ENCODE measurements around the gene OGFOD3. TPM values are rescaled to one million over a fixed set of nuclear protein-coding genes. Genes with fewer than 3 reads are reported as not detected.

The OGFOD3 gene

GRCh38 chr17:82344175-82344907, 74.0 kb downstream of the OGFOD3 start:
- no peak overlapping the region for H3K27ac ChIP-seq (ENCODE audit: low read depth, low read length)
- no peaks in the 10 kb centered on the region for H3K27me3 ChIP-seq (ENCODE audit: insufficient read depth, low read length, poor library complexity)
- no peak overlapping the region for H3K4ac ChIP-seq (ENCODE audit: low read depth, low read length)
- no peak overlapping the region for H2BK120ac ChIP-seq (ENCODE audit: low read depth, low read length)
- H2BK5ac ChIP-seq (ENCODE audit: low read length): no peak overlapping the region
- no peaks in the 10 kb centered on the region for H3K36me3 ChIP-seq (ENCODE audit: control insufficient read depth, insufficient read depth, low read length)
- H3K56ac ChIP-seq (ENCODE audit: low read length): no peak overlapping the region
- no CpG with 5 or more reads among the region's 24 CpGs for WGBS (ENCODE audit: extremely low coverage, insufficient coverage, low lambda C conversion rate)
- H4K5ac ChIP-seq (ENCODE audit: low read length): no peak overlapping the region
- H3K79me2 ChIP-seq (ENCODE audit: control insufficient read depth, insufficient read depth, low read length): no peaks in the 10 kb centered on the region
- no peak overlapping the region for H3K18ac ChIP-seq (ENCODE audit: low read length)
- H3K4me3 ChIP-seq (ENCODE audit: low read length): no peak overlapping the region
- no peaks in the 10 kb centered on the region for H3K79me1 ChIP-seq (ENCODE audit: low read length)
- H4K8ac ChIP-seq (ENCODE audit: low read depth, low read length): no peak overlapping the region
- no peaks in the 10 kb centered on the region for H3K4me1 ChIP-seq (ENCODE audit: control insufficient read depth, low read depth, low read length)
- H3K23ac ChIP-seq (ENCODE audit: low read length): no peak overlapping the region
- no peak overlapping the region for H2BK15ac ChIP-seq (replicated peaks; ENCODE audit: low read depth)
- no peak overlapping the region for H3K4me2 ChIP-seq (ENCODE audit: low read length)
- no peak overlapping the region for H2AK5ac ChIP-seq (ENCODE audit: low read length)
- H3K9ac ChIP-seq (ENCODE audit: low read length): no peak overlapping the region
- no peak for DNase-seq

- no peak overlapping the region for H3K56ac ChIP-seq (ENCODE audit: low read length)
- no peak overlapping the region for H2AK5ac ChIP-seq (ENCODE audit: low read length)
- no peak overlapping the region for H2BK15ac ChIP-seq (replicated peaks; ENCODE audit: low read depth)
- no peak overlapping the region for H3K4me2 ChIP-seq (ENCODE audit: low read length)
- no peaks in the 10 kb centered on the region for H3K36me3 ChIP-seq (ENCODE audit: control insufficient read depth, insufficient read depth, low read length)
- H3K4me3 ChIP-seq (ENCODE audit: low read length): no peak overlapping the region
- H3K18ac ChIP-seq (ENCODE audit: low read length): no peak overlapping the region
- H2BK5ac ChIP-seq (ENCODE audit: low read length): no peak overlapping the region
- no peak overlapping the region for H3K9ac ChIP-seq (ENCODE audit: low read length)
- no peaks in the 10 kb centered on the region for H3K79me2 ChIP-seq (ENCODE audit: control insufficient read depth, insufficient read depth, low read length)
- no peaks in the 10 kb centered on the region for H3K27me3 ChIP-seq (ENCODE audit: insufficient read depth, low read length, poor library complexity)
- H3K23ac ChIP-seq (ENCODE audit: low read length): no peak overlapping the region
- H3K79me1 ChIP-seq (ENCODE audit: low read length): no peaks in the 10 kb centered on the region
- no peak overlapping the region for H3K27ac ChIP-seq (ENCODE audit: low read depth, low read length)
- H2BK120ac ChIP-seq (ENCODE audit: low read depth, low read length): no peak overlapping the region
- no CpG with 5 or more reads among the region's 5 CpGs for whole genome bisulfite sequencing (ENCODE audit: extremely low coverage, insufficient coverage, low lambda C conversion rate)
- no peaks in the 10 kb centered on the region for H3K4me1 ChIP-seq (ENCODE audit: control insufficient read depth, low read depth, low read length)
- peak; percentile 44 for DNase-seq
- H4K5ac ChIP-seq (ENCODE audit: low read length): no peak overlapping the region
- H4K8ac ChIP-seq (ENCODE audit: low read depth, low read length): no peak overlapping the region
- no peak overlapping the region for H3K4ac ChIP-seq (ENCODE audit: low read depth, low read length)
Observed at GRCh38 chr17:82343560-82343959, 74.8 kb downstream of the OGFOD3 start.

GRCh38 chr17:82342361-82343079, 75.9 kb downstream of the OGFOD3 start:
- no peak overlapping the region for H2AK5ac ChIP-seq (ENCODE audit: low read length)
- no peak overlapping the region for H3K56ac ChIP-seq (ENCODE audit: low read length)
- H4K5ac ChIP-seq (ENCODE audit: low read length): no peak overlapping the region
- H3K27me3 ChIP-seq (ENCODE audit: insufficient read depth, low read length, poor library complexity): no peaks in the 10 kb centered on the region
- no peak overlapping the region for H3K27ac ChIP-seq (ENCODE audit: low read depth, low read length)
- no peak overlapping the region for H3K9ac ChIP-seq (ENCODE audit: low read length)
- no peaks in the 10 kb centered on the region for H3K79me1 ChIP-seq (ENCODE audit: low read length)
- H3K4me3 ChIP-seq (ENCODE audit: low read length): no peak overlapping the region
- DNase-seq: no peak
- H3K23ac ChIP-seq (ENCODE audit: low read length): no peak overlapping the region
- no CpG with 5 or more reads among the region's 28 CpGs for WGBS (ENCODE audit: extremely low coverage, insufficient coverage, low lambda C conversion rate)
- H3K4me1 ChIP-seq (ENCODE audit: control insufficient read depth, low read depth, low read length): no peaks in the 10 kb centered on the region
- no peaks in the 10 kb centered on the region for H3K36me3 ChIP-seq (ENCODE audit: control insufficient read depth, insufficient read depth, low read length)
- no peak overlapping the region for H2BK120ac ChIP-seq (ENCODE audit: low read depth, low read length)
- H3K4me2 ChIP-seq (ENCODE audit: low read length): no peak overlapping the region
- no peak overlapping the region for H2BK15ac ChIP-seq (replicated peaks; ENCODE audit: low read depth)
- no peak overlapping the region for H2BK5ac ChIP-seq (ENCODE audit: low read length)
- no peak overlapping the region for H3K4ac ChIP-seq (ENCODE audit: low read depth, low read length)
- no peaks in the 10 kb centered on the region for H3K79me2 ChIP-seq (ENCODE audit: control insufficient read depth, insufficient read depth, low read length)
- no peak overlapping the region for H4K8ac ChIP-seq (ENCODE audit: low read depth, low read length)
- H3K18ac ChIP-seq (ENCODE audit: low read length): no peak overlapping the region

- H3K27me3 ChIP-seq (ENCODE audit: insufficient read depth, low read length, poor library complexity): peaks cover 5% of the 10 kb centered on the region
- no peak overlapping the region for H4K5ac ChIP-seq (ENCODE audit: low read length)
- H3K23ac ChIP-seq (ENCODE audit: low read length): no peak overlapping the region
- H3K79me2 ChIP-seq (ENCODE audit: control insufficient read depth, insufficient read depth, low read length): no peaks in the 10 kb centered on the region
- H3K4me3 ChIP-seq (ENCODE audit: low read length): no peak overlapping the region
- no peak overlapping the region for H3K9ac ChIP-seq (ENCODE audit: low read length)
- H3K27ac ChIP-seq (ENCODE audit: low read depth, low read length): no peak overlapping the region
- DNase-seq: no peak
- no peak overlapping the region for H3K18ac ChIP-seq (ENCODE audit: low read length)
- no peak overlapping the region for H4K8ac ChIP-seq (ENCODE audit: low read depth, low read length)
- no peaks in the 10 kb centered on the region for H3K4me1 ChIP-seq (ENCODE audit: control insufficient read depth, low read depth, low read length)
- H3K4me2 ChIP-seq (ENCODE audit: low read length): no peak overlapping the region
- H3K56ac ChIP-seq (ENCODE audit: low read length): no peak overlapping the region
- H3K79me1 ChIP-seq (ENCODE audit: low read length): no peaks in the 10 kb centered on the region
- no peak overlapping the region for H3K4ac ChIP-seq (ENCODE audit: low read depth, low read length)
- no peak overlapping the region for H2AK5ac ChIP-seq (ENCODE audit: low read length)
- no peak overlapping the region for H2BK120ac ChIP-seq (ENCODE audit: low read depth, low read length)
- H2BK15ac ChIP-seq (replicated peaks; ENCODE audit: low read depth): no peak overlapping the region
- H2BK5ac ChIP-seq (ENCODE audit: low read length): no peak overlapping the region
- H3K36me3 ChIP-seq (ENCODE audit: control insufficient read depth, insufficient read depth, low read length): no peaks in the 10 kb centered on the region
- WGBS (ENCODE audit: extremely low coverage, insufficient coverage, low lambda C conversion rate): no CpG with 5 or more reads among the region's 10 CpGs
Observed at GRCh38 chr17:82339634-82340580, 78.5 kb downstream of the OGFOD3 start.

Small RNA genes within 50 kb of the gene (small RNA-seq; reads per million reads assigned to genes)
- not detected for gene RF00019 (ENCODE audit: insufficient read depth)
